GM23248 (cell line): ENCODE measurements around the gene NPAS3. TPM values are rescaled to one million over a fixed set of nuclear protein-coding genes. Genes with fewer than 3 reads are reported as not detected.

Experiments used
- DNase-seq: peaks from one replicate; pipeline ENCODE4 v3.0.0-alpha.2; 2015
- H2AFZ ChIP-seq: fragments of 200-600 bp; sonication (generic); 2 replicates; pipeline ENCODE4 v1.6.1; 2016; ENCODE audit warnings: antibody characterized with exemption
- H3F3A ChIP-seq: fragments of 200-600 bp; sonication (generic); 2 replicates; pipeline ENCODE4 v1.6.1; 2016; ENCODE audit warnings: mild to moderate bottlenecking, antibody characterized with exemption, mixed run types; ENCODE audit not compliant: insufficient read depth
- H3K27ac ChIP-seq: fragments of 200-600 bp; sonication (generic); 2 replicates; pipeline ENCODE4 v1.5.1; 2016; ENCODE audit warnings: mild to moderate bottlenecking
- H3K27me3 ChIP-seq: fragments of 200-600 bp; sonication (generic); replicated peaks from 2 replicates; pipeline ENCODE4 v1.6.1; 2016; ENCODE audit warnings: mild to moderate bottlenecking; ENCODE audit not compliant: insufficient read depth
- H3K36me3 ChIP-seq: fragments of 200-600 bp; sonication (generic); 2 replicates; pipeline ENCODE4 v1.6.1; 2016; ENCODE audit warnings: low read depth, mild to moderate bottlenecking
- H3K4me1 ChIP-seq: fragments of 200-600 bp; sonication (generic); 2 replicates; pipeline ENCODE4 v1.6.1; 2016; ENCODE audit warnings: mild to moderate bottlenecking; ENCODE audit not compliant: insufficient read depth
- H3K4me2 ChIP-seq: fragments of 200-600 bp; sonication (generic); one replicate; pipeline ENCODE4 v1.6.1; 2016; ENCODE audit warnings: mild to moderate bottlenecking; ENCODE audit not compliant: unreplicated experiment
- H3K4me3 ChIP-seq: fragments of 200-600 bp; sonication (generic); 2 replicates; pipeline ENCODE4 v1.5.1; 2016; ENCODE audit warnings: mild to moderate bottlenecking
- H3K79me2 ChIP-seq: fragments of 200-600 bp; sonication (generic); 2 replicates; pipeline ENCODE4 v1.6.1; 2016; ENCODE audit warnings: mild to moderate bottlenecking; ENCODE audit not compliant: insufficient read depth
- H3K9ac ChIP-seq: fragments of 200-600 bp; sonication (generic); 2 replicates; pipeline ENCODE4 v1.6.1; 2016; ENCODE audit warnings: mild to moderate bottlenecking
- H3K9me2 ChIP-seq: fragments of 200-600 bp; sonication (generic); 2 replicates; pipeline ENCODE4 v1.6.1; 2016; ENCODE audit warnings: mixed run types, mild to moderate bottlenecking, moderate library complexity; ENCODE audit not compliant: insufficient read depth
- H3K9me3 ChIP-seq: fragments of 200-600 bp; sonication (generic); one replicate; pipeline ENCODE4 v1.6.1; 2017; ENCODE audit warnings: low read depth
- H4K20me1 ChIP-seq: fragments of 200-600 bp; sonication (generic); 2 replicates; pipeline ENCODE4 v1.6.0; 2016; ENCODE audit not compliant: insufficient read depth
- EZH2 ChIP-seq: fragments of 200-600 bp; sonication (generic); IDR thresholded peaks from 2 replicates; pipeline ENCODE4 v1.6.1; 2018; ENCODE audit warnings: antibody characterized with exemption, mild to moderate bottlenecking; ENCODE audit not compliant: insufficient read depth, poor library complexity, severe bottlenecking
- EZH2phosphoT487 ChIP-seq: fragments of 200-600 bp; sonication (generic); IDR thresholded peaks from 2 replicates; pipeline ENCODE4 v1.6.1; 2018; ENCODE audit warnings: antibody characterized with exemption, moderate library complexity, mild to moderate bottlenecking, low read depth; ENCODE audit not compliant: insufficient read depth
- WGBS, 2 experiments: methylation state at CpG; one replicate each; pipeline ENCODE4 v1.1.6; 2015 to 2017; ENCODE audit warnings: low lambda C conversion rate in 2 of 2, low coverage in 1 of 2; ENCODE audit errors: missing lambda C conversion rate in 2 of 2; 5-methylcytosine and 5-hydroxymethylcytosine counted together
- in situ Hi-C: fragments of 300-500 bp; cut with MboI; formaldehyde crosslinking; loops from 2 replicates; pipeline ENCODE4 v1.15.0; 2020
- polyA plus RNA-seq: library from polyadenylated mRNA; unstranded; fragments of >200 nt; fragmentation: Nextera tagmentation; extraction: Ambion mirVana; gene quantifications from 2 replicates; pipeline ENCODE4 v1.2.1, GENCODE V29; 2016
- total RNA-seq: library from RNA; depleted of rRNA; stranded (reverse); fragments of >200 nt; shearing (Covaris generic); gene quantifications from 2 replicates; pipeline ENCODE4 v1.2.3, GENCODE V29; 2014

The NPAS3 gene
- total and polyA plus RNA-seq, 2 experiments from 2014 or later: 0.65 TPM; not detected in 1

GRCh38 chr14:33755358-33755757, 816.7 kb downstream of the NPAS3 start:
- in situ Hi-C loops: no loop called here
- no peak for TF ChIP-seq EZH2phosphoT487
- no peak for TF ChIP-seq EZH2
- DNase-seq: peak; percentile 16

GRCh38 chr14:33756833-33757232, 818.2 kb downstream of the NPAS3 start:
- no peaks in the 10 kb centered on the region for H3K9me3 ChIP-seq
- no peaks in the 10 kb centered on the region for H3K79me2 ChIP-seq
- H3K4me2 ChIP-seq: no peak overlapping the region
- H3K27me3 ChIP-seq: no peaks in the 10 kb centered on the region
- 26 to 50% methylated on average over 1 of the region's 1 CpG for WGBS, 2 experiments
- in situ Hi-C loops: no loop called here
- H3K4me3 ChIP-seq: no peak overlapping the region
- H4K20me1 ChIP-seq: no peaks in the 10 kb centered on the region
- H3F3A ChIP-seq: no peaks in the 10 kb centered on the region
- no peak for DNase-seq
- H2AFZ ChIP-seq: no peak overlapping the region
- H3K27ac ChIP-seq: no peak overlapping the region
- H3K9ac ChIP-seq: no peak overlapping the region
- no peaks in the 10 kb centered on the region for H3K36me3 ChIP-seq
- no peak for TF ChIP-seq EZH2phosphoT487
- no peak for TF ChIP-seq EZH2
- H3K9me2 ChIP-seq: no peaks in the 10 kb centered on the region
- H3K4me1 ChIP-seq: no peaks in the 10 kb centered on the region

More at GRCh38 chr14:33755358-33755757, 816.7 kb downstream of the NPAS3 start:
- no peaks in the 10 kb centered on the region for H3K9me3 ChIP-seq
- no peak overlapping the region for H3K4me3 ChIP-seq
- H3K27me3 ChIP-seq: no peaks in the 10 kb centered on the region
- H3K27ac ChIP-seq: no peak overlapping the region
- H3K9me2 ChIP-seq: no peaks in the 10 kb centered on the region
- H2AFZ ChIP-seq: no peak overlapping the region
- H3K4me2 ChIP-seq: no peak overlapping the region
- H3K9ac ChIP-seq: no peak overlapping the region
- H3K79me2 ChIP-seq: no peaks in the 10 kb centered on the region
- WGBS, 2 experiments: 73 to 78% methylated on average over 5 of the region's 5 CpGs
- no peaks in the 10 kb centered on the region for H4K20me1 ChIP-seq
- H3K36me3 ChIP-seq: no peaks in the 10 kb centered on the region
- no peaks in the 10 kb centered on the region for H3F3A ChIP-seq
- no peaks in the 10 kb centered on the region for H3K4me1 ChIP-seq

- no peak overlapping the region for H3K4me2 ChIP-seq
- in situ Hi-C loops: no loop called here
- H3K9me2 ChIP-seq: no peaks in the 10 kb centered on the region
- H3K27me3 ChIP-seq: no peaks in the 10 kb centered on the region
- H3K27ac ChIP-seq: no peak overlapping the region
- DNase-seq: no peak
- no peak overlapping the region for H3K4me3 ChIP-seq
- H3K9me3 ChIP-seq: no peaks in the 10 kb centered on the region
- H3K9ac ChIP-seq: no peak overlapping the region
- H3K36me3 ChIP-seq: no peaks in the 10 kb centered on the region
- no peak overlapping the region for H2AFZ ChIP-seq
- H3K4me1 ChIP-seq: no peaks in the 10 kb centered on the region
- H4K20me1 ChIP-seq: no peaks in the 10 kb centered on the region
- no peaks in the 10 kb centered on the region for H3K79me2 ChIP-seq
- no peak for TF ChIP-seq EZH2
- TF ChIP-seq EZH2phosphoT487: no peak
- no peaks in the 10 kb centered on the region for H3F3A ChIP-seq
Observed at GRCh38 chr14:33758547-33758946, 819.9 kb downstream of the NPAS3 start.

DNA sequence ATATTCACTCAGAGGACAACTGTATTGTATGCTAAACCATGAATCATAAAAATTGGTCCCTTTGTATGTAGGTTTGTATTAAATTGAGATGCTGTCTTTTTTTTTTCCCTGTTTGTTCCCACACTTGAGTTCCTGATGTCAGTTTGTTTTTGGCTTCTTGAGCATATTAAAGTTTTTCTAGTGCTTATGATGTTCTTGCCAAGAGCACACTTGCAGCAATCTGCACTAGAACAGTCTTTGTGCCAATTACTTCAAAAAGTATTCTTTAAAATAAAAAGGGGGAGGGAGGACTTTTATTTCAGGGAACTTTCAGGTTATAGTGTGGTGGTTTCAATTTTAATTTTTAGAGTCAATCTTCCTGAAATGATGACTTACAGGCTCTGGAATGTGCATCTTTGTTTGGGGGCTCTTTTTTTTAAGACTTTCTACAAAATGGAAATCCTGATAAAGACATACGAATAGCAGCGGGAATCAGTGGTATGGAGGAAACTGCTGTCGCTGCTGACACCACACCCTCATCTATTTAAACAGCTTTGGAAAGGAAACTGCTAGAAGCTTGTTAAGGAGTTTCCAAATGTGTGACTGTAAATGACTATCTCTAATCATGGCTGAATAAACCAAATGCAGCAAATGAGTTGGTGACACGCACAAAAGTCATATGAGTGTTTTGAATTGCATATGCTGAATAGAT, 823.6 kb downstream of the NPAS3 start:
- H2AFZ ChIP-seq: no peak overlapping the region
- DNase-seq: peak; percentile 4
- no peaks in the 10 kb centered on the region for H3F3A ChIP-seq
- no peaks in the 10 kb centered on the region for H3K36me3 ChIP-seq
- no peaks in the 10 kb centered on the region for H3K27me3 ChIP-seq
- TF ChIP-seq EZH2 (no peak), EZH2phosphoT487 (no peak)
- no peaks in the 10 kb centered on the region for H3K9me3 ChIP-seq
- H3K27ac ChIP-seq: no peak overlapping the region
- no peaks in the 10 kb centered on the region for H4K20me1 ChIP-seq
- H3K79me2 ChIP-seq: no peaks in the 10 kb centered on the region
- H3K4me1 ChIP-seq: no peaks in the 10 kb centered on the region
- no peak overlapping the region for H3K9ac ChIP-seq
- no peak overlapping the region for H3K4me3 ChIP-seq
- WGBS, 2 experiments: 45 to 46% methylated on average over 4 of the region's 4 CpGs
- no peaks in the 10 kb centered on the region for H3K9me2 ChIP-seq
- in situ Hi-C loops: no loop called here
- peak overlapping the region; percentile 20 for H3K4me2 ChIP-seq
